HG03439 (cell line): Measurements from ENCODE around the gene KL.

Experiments
- ATAC-seq: cut with Tn5 transposase; IDR thresholded peaks from one replicate; pipeline ENCODE4 v1.9.1; 2021; ENCODE audit warnings: mild to moderate bottlenecking, moderate library complexity; ENCODE audit not compliant: unreplicated experiment

The KL gene

DNA sequence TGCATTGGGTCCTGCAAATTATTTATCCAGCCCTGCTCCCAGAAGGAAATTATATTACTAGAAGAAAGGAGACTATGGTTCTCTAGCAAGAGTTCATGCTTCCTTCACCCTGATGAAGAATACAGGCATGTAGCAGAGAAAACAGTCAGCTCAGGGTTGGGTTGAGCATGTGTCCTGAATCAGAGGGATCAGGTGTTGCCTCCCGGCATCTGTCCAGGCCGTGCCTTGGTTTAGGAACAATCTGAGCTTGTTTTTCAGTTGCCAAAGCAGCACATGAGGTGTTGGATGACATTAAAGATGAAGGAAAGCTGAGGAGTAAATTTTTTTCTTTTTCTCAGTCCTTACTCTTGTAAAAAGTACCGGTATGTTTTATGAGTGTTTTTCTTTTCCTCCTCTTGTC is 62.0 kb downstream of the KL start:
- ATAC-seq: no peak

GRCh38 chr13:33079960-33080359 is 63.7 kb downstream of the KL start:
- no peak for ATAC-seq

GRCh38 chr13:33080972-33081590 is 64.9 kb downstream of the KL start:
- ATAC-seq: no peak

DNA sequence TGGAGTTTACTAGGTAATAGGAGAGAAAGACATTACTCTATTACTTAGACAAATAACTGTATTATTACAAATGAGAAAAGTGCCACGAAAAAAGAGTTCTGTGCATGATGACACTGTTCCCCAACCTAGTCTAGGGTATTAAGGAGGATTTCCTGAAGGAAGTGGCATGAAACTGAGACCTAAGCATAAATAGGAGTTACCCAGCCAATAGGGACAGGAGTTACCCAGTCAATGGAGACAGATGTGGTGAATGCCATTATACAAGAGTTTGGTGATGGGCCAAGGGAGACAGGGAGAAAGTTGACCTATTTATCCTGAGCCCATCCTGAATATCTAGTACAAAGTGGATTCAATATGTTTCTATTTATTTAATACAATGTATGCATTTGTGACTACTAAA is 65.4 kb downstream of the KL start:
- ATAC-seq: no peak

DNA sequence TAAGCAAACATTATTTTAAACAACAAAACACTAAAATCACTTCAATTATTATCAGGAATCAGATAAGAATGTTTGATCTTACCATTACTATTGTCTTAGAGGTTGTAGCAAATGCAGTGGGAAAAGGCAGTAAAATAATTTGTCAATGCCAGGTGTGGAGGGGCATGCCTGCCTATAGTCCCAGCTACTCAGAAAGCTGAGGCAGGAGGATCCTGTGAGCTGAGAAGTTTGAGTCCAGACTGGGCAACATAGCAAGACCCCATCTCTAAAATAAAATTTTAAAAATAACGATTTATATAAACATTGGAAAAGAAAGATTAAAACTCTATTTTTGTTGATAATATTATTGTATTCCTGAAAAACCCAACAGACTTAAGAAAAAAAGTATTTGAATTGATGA is 66.8 kb downstream of the KL start:
- no peak for ATAC-seq

DNA sequence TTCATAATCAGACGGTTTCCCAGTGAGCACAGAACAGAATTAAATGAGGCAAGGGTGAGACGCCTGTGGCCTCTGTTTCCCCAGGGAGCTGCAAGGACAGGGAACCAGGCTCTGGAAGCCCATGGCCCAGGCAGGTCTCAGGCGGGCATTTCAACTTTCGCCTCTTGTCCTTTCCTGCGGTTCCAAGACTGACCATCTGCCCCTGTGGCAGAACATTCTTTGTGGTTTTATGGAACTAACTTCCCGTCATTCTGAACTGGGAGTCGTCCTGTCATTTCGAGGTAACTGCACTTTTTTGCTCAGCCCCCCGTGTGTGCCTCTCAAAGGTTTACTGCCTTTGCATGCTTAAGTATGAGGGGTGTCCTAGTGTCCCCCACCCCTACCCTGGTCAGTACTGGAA is 70.9 kb downstream of the KL start:
- ATAC-seq: no peak

GRCh38 chr13:33087790-33088189 is 71.6 kb downstream of the KL start:
- ATAC-seq: no peak

- ATAC-seq: no peak
Measured at GRCh38 chr13:33089311-33089710, 73.1 kb downstream of the KL start.

DNA sequence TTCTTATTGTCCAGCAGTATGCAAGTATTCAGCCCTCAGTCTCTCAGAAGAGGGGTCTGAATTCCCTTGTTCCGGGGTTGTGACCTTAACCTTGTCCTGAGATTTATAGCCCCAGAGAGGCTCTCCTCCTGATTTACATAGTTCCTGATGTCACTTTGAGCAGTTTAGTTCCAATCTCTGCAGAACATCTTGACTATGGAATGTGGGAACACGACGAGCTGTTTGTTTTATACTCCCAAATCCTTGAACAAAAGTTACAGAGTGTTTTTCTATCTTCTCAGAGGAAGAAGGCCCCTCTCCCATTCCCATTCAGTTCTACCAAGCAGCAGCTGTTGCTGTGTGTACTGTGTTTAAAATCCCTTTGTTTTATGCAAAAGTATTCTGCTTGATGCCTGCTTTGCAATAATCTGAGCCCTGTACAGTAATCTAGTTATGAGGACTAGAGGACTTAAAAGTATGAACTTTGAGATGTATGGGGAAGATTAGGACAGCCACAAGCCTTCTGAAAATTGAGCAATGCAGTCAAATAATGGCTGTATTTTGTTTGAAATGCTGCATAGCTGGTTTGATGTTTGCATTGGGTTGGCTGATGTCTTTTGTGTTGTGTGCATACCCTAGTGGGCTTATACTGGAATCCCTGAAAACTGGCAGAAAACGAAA is 74.7 kb downstream of the KL start:
- no peak for ATAC-seq

GRCh38 chr13:33091415-33091774 is 75.2 kb downstream of the KL start:
- ATAC-seq: no peak

GRCh38 chr13:33092073-33092987 is 76.1 kb downstream of the KL start:
- ATAC-seq: no peak

GRCh38 chr13:33096886-33097605 is 80.8 kb downstream of the KL start:
- peak; percentile 58 for ATAC-seq

DNA sequence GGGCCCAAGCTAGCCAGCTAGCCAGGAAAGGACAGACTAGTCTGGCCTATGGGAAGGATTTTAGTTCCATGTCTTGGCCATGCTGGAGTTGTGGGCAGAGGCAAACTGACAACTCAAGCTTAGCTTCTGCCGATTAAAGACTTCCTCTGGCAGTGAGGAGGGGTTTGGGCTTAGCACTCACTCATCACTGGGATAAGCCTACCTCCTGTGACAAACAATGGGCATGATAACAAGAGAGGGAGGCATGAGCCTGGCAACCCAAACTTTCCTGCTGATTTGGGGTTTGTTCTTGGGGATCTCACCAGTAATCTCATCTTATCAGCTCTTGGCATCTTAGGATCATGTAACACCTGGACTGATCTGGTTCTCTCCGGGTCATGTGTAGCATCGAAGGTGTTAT is 83.6 kb downstream of the KL start:
- ATAC-seq: no peak

DNA sequence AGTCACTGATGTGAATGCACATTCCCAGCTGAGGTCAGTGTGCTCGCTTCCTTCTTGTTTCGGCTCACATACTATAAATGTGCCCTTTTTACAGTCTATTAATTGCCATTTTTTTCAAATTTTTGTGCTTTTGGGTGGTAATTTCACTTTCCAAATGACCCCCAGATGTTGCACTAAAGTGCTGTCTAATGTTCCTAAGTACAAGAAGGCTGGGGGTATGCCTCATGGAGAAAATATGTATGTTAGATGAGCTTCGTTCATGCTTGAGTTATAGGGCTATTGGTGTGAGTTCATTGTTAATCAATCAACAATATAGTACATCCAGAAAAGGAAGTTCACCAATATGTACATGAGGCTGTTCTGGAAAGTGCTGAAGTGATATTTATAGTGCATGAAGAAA is 84.7 kb downstream of the KL start:
- ATAC-seq: no peak

DNA sequence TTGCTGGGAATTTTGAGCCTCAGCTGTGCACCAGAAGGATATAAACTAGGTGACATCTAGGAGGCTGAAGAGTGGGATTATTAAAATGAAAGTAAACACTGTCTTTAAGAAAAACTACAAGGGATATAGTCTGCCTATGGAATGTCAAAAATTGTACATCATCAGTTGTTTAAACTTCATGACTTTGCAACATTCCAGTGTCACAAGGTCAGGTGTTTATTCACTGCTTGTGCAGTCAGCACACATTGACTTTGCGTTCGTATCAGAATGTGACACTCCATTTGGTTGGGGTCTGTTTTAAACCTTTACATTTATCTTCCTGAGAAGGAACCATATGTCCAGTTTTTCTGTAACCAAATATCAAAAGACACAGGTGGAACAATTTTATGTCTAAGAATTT is 85.6 kb downstream of the KL start:
- ATAC-seq: no peak

GRCh38 chr13:33103457-33103856 is 87.2 kb downstream of the KL start:
- ATAC-seq: no peak

- no peak for ATAC-seq
Measured at GRCh38 chr13:33105387-33106005, 89.3 kb downstream of the KL start.

DNA sequence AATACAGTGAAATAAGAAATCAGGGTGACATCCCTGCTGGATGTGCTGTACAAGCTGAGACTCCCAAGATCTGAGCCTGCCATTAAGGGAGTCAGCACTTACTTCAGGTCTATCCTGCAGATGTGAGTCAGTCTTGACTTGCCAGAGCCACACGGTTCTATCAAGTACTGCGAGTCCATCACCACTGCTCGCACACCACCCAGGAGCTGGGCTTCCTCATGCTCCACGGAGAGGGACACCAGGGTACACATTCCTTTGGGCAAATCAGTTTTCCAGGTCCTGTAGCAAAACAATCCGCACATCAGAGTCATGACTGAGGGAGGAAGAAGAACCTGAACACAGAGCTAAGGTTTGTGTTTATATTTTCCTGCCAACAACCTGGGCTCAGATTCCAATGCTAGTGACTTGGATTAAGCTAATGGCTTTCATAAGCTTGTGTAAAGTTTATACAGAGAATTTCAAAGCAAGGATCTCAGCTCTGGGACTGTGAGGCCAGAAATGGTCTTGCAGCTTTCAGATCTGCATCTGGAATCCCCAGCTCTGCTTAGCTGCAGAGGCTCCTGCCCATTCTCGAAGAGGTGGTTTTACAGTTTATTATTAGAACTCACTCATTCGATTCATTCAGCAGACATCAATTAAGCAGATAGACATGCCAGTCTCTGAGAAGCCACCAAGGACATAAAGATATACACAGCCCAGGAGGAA is 90.6 kb downstream of the KL start:
- no peak for ATAC-seq

- no peak for ATAC-seq
Measured at GRCh38 chr13:33107361-33107760, 91.1 kb downstream of the KL start.

GRCh38 chr13:33108620-33109019 is 92.4 kb downstream of the KL start:
- ATAC-seq: no peak
